Ishikawa (cell line): ENCODE results near the gene VSX1.

Experiments used
- CEBPB ChIP-seq: IDR thresholded peaks from 2 replicates; pipeline ENCODE4 v1.6.1; 2012
- CREB1 ChIP-seq: IDR thresholded peaks from 2 replicates; pipeline ENCODE4 v1.6.1; 2012; ENCODE audit warnings: low read depth
- EGR1 ChIP-seq: IDR thresholded peaks from 2 replicates; pipeline ENCODE4 v1.6.1; 2012
- MAX ChIP-seq: IDR thresholded peaks from 2 replicates; pipeline ENCODE4 v1.6.1; 2012
- RAD21 ChIP-seq: IDR thresholded peaks from 2 replicates; pipeline ENCODE4 v1.6.1; 2012; ENCODE audit warnings: low read depth
- REST ChIP-seq: IDR thresholded peaks from 2 replicates; pipeline ENCODE4 v1.6.1; 2012; ENCODE audit warnings: low read depth, mild to moderate bottlenecking
- TAF1 ChIP-seq: IDR thresholded peaks from 2 replicates; pipeline ENCODE4 v1.6.1; 2012; ENCODE audit warnings: low read depth, mild to moderate bottlenecking
- USF1 ChIP-seq: IDR thresholded peaks from 2 replicates; pipeline ENCODE4 v1.6.1; 2012
- ZBTB7A ChIP-seq: IDR thresholded peaks from 2 replicates; pipeline ENCODE4 v1.6.1; 2012; ENCODE audit warnings: low read depth

- TF ChIP-seq CEBPB (no peak), TAF1 (no peak), CREB1 (no peak), USF1 (no peak), RAD21 (no peak), MAX (no peak), ZBTB7A (no peak), EGR1 (no peak), REST (no peak)
Observed at GRCh38 chr20:25117990-25118389, 36.0 kb upstream of the VSX1 start.
